ENCODE data around the gene GJA4. TPM values are rescaled to one million over a fixed set of nuclear protein-coding genes. Genes with fewer than 3 reads are reported as not detected.

Gene GJA4
- polyA plus RNA-seq, 1 of the 3 experiments (the other 2 are of a cell fraction) = not detected

GRCh38 chr1:34794790-34795180 lies 2.0 kb downstream of the GJA4 start:
- WGBS (ENCODE audit: low lambda C conversion rate) = 77% methylated on average over 5 of the region's 12 CpGs
- DNase-seq = no peak

More at GRCh38 chr1:34794790-34795180, 2.0 kb downstream of the GJA4 start:
- Histone ChIP-seq H3F3A (replicated peaks; ENCODE audit: insufficient read depth) (no peaks in the 10 kb centered on the region), H3K9me3 (no peaks in the 10 kb centered on the region), H3K9me2 (no peaks in the 10 kb centered on the region), H3K27ac (ENCODE audit: low read depth in 2 of 2, low read length in 1 of 2) (no peak overlapping the region), H3K4me2 (no peak overlapping the region), H3K4me1 (ENCODE audit: control insufficient read depth in 1 of 2, insufficient read depth in 2 of 2, low read depth in 1 of 2, low read length in 1 of 2) (no peaks in the 10 kb centered on the region), H4K20me1 (ENCODE audit: insufficient read depth) (no peaks in the 10 kb centered on the region), H3K9ac (no peak overlapping the region), H2AFZ (ENCODE audit: low read depth) (no peak overlapping the region), H3K27me3 (ENCODE audit: insufficient read depth) (no peaks in the 10 kb centered on the region), H3K4me3 (ENCODE audit: low read depth in 2 of 2, low read length in 1 of 2) (no peak overlapping the region), H3K36me3 (replicated peaks in 1 of 2; ENCODE audit: control insufficient read depth in 1 of 2, insufficient read depth in 2 of 2, low read length in 1 of 2) (no peaks in the 10 kb centered on the region), H3K79me2 (ENCODE audit: insufficient read depth) (no peaks in the 10 kb centered on the region)
- POLR2A ChIA-PET = no interaction called here
- TF ChIP-seq RFX5 (IDR thresholded peaks at IDR 0.05; ENCODE audit: low read length) (no peak), POLR2AphosphoS5 (IDR thresholded peaks at IDR 0.05; ENCODE audit: low read depth, low read length) (no peak), YY1 (IDR thresholded peaks at IDR 0.05; ENCODE audit: low read depth) (no peak), TCF12 (IDR thresholded peaks at IDR 0.05) (no peak), PBX3 (IDR thresholded peaks at IDR 0.05) (no peak), FOXM1 (IDR thresholded peaks at IDR 0.05; ENCODE audit: low read depth) (no peak), GATA2 (CRISPR knock-in tag; IDR thresholded peaks at IDR 0.05) (no peak), SIN3A (IDR thresholded peaks at IDR 0.05; ENCODE audit: borderline replicate concordance, low read depth, low read length) (no peak), MXI1 (IDR thresholded peaks at IDR 0.05; ENCODE audit: low read depth, low read length) (no peak), GABPA (IDR thresholded peaks at IDR 0.05; ENCODE audit: low read depth) (no peak), FOXJ3 (CRISPR knock-in tag; IDR thresholded peaks at IDR 0.05) (no peak), RCOR1 (IDR thresholded peaks at IDR 0.05; ENCODE audit: low read length) (no peak), FOSL2 (IDR thresholded peaks at IDR 0.05; ENCODE audit: borderline replicate concordance, low read depth) (no peak), NRF1 (IDR thresholded peaks at IDR 0.05; ENCODE audit: low read depth, low read length) (no peak), ELF1 (IDR thresholded peaks at IDR 0.05) (no peak), CHD2 (IDR thresholded peaks at IDR 0.05; ENCODE audit: low read length, partially characterized antibody) (no peak), IRF3 (IDR thresholded peaks at IDR 0.05; ENCODE audit: low read depth, low read length) (no peak), REST (IDR thresholded peaks at IDR 0.05; ENCODE audit: low read depth, low read length) (no peak)
- CTCF ChIA-PET = no interaction called here
